Transverse colon (tissue), 4 donors: ENCODE results near the gene FOXC2.

ENCODE experiments used
- POLR2A ChIP-seq: fragments of 450-650 bp; IDR thresholded peaks from one replicate; pipeline ENCODE4 v1.6.1; 2016; ENCODE audit warnings: antibody characterized with exemption, mild to moderate bottlenecking, moderate library complexity
- POLR2AphosphoS5 ChIP-seq, 3 donors: sonication (generic); formaldehyde crosslinking; IDR thresholded peaks; one replicate each; pipeline ENCODE4 v1.6.1; 2016; ENCODE audit warnings: antibody characterized with exemption in 3 of 3
- TF ChIP-seq, protein P1 (sequence below), 5 experiments: fragments of 200-600 bp in 3 of 5; fragments of 450-650 bp in 2 of 5; sonication (generic) in 3 of 5; IDR thresholded peaks; 1 replicate in 2 of 5; 2 replicates in 3 of 5; pipeline ENCODE4 v1.5.1; 2016 to 2017; ENCODE audit warnings: antibody characterized with exemption in 5 of 5, inconsistent platforms in 3 of 5, mild to moderate bottlenecking in 2 of 5, moderate library complexity in 1 of 5

GRCh38 chr16:86549076-86549892, 17.3 kb upstream of the FOXC2 start:
- TF ChIP-seq POLR2A (no peak), POLR2AphosphoS5 (IDR thresholded peaks at IDR 0.05) (no peak)
- TF ChIP-seq, protein P1, sequence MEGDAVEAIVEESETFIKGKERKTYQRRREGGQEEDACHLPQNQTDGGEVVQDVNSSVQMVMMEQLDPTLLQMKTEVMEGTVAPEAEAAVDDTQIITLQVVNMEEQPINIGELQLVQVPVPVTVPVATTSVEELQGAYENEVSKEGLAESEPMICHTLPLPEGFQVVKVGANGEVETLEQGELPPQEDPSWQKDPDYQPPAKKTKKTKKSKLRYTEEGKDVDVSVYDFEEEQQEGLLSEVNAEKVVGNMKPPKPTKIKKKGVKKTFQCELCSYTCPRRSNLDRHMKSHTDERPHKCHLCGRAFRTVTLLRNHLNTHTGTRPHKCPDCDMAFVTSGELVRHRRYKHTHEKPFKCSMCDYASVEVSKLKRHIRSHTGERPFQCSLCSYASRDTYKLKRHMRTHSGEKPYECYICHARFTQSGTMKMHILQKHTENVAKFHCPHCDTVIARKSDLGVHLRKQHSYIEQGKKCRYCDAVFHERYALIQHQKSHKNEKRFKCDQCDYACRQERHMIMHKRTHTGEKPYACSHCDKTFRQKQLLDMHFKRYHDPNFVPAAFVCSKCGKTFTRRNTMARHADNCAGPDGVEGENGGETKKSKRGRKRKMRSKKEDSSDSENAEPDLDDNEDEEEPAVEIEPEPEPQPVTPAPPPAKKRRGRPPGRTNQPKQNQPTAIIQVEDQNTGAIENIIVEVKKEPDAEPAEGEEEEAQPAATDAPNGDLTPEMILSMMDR (IDR thresholded peaks at IDR 0.05): no peak
